GM19468 (cell line): ENCODE results near the gene CACNA2D2.

ENCODE experiments used
- ATAC-seq: cut with Tn5 transposase; IDR thresholded peaks from one replicate; pipeline ENCODE4 v1.9.1; 2021; ENCODE audit warnings: mild to moderate bottlenecking, moderate library complexity, moderate number of reproducible peaks; ENCODE audit not compliant: unreplicated experiment; ENCODE audit errors: extremely low read depth

Gene CACNA2D2

GRCh38 chr3:50408443-50408944 lies 94.9 kb downstream of the CACNA2D2 start:
- ATAC-seq: no peak

DNA sequence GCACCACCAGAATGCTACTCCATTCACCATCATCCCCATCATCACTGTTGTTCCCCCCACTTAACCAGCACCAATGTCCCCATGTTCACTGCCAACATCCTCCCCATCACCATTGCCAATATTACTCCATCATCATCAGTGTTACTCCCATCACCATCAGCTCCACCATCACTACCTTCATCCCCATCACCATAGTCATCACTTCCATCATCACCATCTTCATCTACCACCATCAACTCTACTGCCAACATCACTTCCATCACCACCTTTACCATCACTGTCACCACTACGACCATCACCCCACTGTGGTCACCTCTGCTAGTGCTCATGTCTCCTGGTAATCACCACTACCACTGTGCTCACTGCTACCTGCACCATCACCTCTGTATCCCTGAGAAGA lies 96.9 kb downstream of the CACNA2D2 start:
- no peak for ATAC-seq

DNA sequence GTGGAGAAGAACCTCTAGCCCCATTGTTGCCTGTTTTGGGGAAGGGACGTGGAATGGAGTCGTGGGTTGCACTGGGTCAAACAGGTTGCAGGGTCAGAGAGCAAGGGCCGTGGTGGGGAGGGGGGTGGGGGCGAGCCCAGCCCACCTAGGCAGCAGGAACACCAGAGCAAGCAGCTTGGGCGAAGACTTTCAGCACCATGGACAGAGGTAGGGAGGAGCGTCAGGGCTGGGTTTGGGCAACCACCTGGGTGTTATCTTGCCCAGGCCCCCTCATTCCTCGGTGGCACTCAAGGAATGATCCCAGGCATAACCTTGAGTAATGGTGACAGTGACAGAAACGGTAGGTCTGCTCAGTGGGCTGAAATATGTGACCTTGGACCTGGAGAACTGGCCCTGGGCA lies 98.2 kb downstream of the CACNA2D2 start:
- ATAC-seq: no peak

DNA sequence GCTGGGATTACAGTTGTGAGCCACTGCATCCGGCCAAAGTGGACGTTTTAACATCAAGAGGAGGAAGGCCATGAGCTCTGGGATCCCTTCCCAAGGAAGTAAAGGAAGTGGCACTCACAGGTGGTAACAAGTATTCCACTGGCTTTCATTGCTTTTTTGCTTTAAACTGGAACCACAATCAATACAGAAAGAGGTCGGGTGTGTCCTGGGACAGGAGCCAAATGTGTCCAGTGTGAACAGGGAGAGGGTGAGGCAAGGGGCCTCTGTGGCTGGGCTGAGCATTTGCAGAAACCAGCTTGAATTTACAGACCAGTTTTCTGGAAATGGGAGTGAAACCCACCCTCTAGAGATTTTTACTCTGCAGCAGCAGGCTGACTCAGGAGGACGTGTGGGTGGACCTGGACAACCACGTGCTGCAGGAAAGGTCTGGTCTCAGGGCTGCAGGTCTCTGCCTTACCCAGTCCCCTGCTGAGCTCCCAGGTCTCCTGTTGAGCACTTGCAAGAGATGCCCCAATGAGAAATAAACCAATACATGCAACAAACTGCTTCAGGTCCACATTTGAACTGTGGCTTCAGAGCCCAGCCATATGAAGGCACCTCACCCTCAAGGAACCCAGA lies 101.3 kb downstream of the CACNA2D2 start:
- no peak for ATAC-seq

- no peak for ATAC-seq
Observed at GRCh38 chr3:50396502-50396901, 106.9 kb downstream of the CACNA2D2 start.

- ATAC-seq: no peak
Observed at GRCh38 chr3:50395070-50395860, 108.2 kb downstream of the CACNA2D2 start.

GRCh38 chr3:50393061-50393460 lies 110.4 kb downstream of the CACNA2D2 start:
- ATAC-seq: no peak

- ATAC-seq: no peak
Observed at GRCh38 chr3:50392101-50392715, 111.2 kb downstream of the CACNA2D2 start.

DNA sequence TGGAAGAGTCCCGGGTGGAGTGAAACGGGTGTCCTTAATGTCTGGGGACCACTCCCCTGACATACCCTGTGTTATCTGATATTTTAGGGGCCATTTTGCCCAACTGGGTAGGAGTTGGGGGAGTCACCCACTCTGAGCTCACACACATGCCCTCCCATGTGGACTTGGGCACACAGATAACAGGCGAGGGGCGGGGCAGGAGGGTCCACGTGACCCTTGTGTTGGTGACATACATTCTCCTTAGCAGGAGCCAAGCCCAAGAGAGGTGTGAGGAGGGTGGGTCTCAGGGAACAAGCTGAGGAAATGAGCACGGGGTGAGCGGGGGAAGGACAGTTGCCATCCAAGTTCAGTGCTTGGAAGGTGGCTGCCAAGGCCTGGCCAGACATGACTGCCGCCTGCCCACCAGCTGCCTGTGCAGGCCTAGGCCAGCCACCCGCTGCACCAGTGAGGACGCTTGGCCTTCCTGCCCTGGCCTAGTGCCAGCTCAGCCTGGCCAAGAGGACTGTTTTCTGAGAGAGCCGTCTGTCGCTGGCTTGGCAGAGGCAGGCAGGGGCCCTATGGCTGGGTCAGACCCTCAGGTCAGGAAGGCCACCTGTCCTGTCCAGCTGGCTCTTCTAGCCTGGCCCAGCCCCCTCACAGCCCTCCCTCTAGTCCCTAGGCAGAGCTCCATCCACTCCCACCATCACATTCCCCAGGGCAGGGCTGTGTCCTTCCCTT lies 112.8 kb downstream of the CACNA2D2 start:
- ATAC-seq: no peak

GRCh38 chr3:50389414-50389767 lies 114.0 kb downstream of the CACNA2D2 start:
- no peak for ATAC-seq

DNA sequence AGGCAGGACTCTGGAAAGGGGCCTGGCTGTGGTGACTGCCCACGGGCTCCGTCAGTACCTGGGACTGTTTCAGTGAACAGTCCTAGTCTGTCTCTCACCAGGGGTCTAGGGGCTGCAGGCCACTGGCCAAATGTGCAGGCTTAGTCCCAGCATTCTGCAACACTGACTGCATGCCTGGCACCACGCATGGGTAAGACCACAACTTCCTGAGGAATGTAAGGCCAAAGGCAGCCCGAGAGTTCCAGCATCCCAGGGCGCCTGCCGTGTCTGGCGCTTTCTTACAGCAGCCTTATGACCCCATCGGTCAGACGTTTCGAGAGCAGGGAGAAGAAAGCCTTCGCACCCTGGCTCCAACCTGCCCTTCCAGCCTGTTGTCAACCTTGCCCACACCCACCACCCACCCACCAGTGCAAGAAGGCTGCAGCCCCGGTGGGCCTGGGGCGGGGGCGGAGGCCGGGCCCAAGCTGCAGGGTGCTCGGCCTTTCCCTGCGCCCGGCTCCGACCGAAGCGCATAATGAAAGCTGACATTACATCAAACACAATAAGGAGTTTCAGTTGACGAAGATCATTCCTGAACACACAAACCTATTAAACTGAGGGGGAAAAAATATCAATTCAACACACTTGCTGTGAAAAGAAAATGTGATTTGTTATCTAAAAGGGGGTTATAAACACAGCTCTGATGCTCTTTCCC lies 114.6 kb downstream of the CACNA2D2 start:
- no peak for ATAC-seq

DNA sequence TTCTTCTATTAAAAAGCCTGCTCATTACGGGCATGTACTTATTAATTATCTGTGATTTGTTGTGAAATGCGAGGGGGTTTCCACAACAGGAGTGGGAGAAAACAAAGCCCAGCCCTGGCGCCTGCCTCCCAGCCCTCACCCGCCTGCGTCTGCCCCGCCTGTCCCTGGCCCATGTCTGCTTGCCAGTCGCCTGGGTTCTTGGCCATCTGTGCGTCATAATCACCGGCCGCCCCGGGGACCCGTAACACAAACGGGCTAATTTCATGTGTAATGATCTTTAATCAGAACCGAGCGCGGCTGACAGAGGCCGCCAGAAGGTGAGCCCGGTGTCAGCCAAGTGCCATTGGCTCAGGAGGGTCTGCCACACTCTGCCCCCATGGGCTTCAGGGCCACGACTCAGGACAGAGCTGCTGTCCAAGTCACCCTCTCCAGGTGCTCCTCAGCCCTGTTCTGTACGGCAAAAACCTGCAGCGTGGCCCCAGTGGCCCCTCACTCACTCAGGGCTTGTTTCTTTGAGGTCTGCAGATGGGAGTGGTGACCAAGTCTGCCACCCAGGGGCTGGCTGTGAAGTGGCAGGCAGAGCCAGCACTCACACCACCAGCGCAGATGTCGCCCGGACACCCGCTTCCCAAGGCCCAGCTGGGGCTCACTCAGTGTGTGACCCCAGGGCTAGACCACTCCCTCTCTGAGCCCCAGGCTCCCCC lies 115.3 kb downstream of the CACNA2D2 start:
- no peak for ATAC-seq

DNA sequence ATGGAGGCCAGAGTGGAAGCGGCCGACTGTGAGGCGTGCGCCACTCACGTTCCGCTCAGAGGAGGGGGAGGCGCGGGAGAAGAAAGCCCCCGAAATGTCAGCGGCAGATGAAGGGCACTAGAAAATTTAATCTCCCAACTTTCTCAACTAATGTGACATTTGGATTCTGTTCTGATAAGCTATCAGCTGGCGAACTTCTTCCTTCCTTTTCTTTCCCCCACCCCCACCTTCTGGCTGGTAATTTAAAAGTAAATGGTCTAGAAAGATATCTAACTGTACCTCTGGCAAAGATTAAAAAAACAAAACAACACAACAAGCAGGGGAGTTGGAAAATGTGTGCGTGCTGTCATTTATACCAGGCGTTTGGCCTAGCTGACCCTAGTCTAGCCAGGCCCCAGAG lies 117.7 kb downstream of the CACNA2D2 start:
- ATAC-seq: no peak

- no peak for ATAC-seq
Observed at GRCh38 chr3:50383750-50384149, 119.7 kb downstream of the CACNA2D2 start.

DNA sequence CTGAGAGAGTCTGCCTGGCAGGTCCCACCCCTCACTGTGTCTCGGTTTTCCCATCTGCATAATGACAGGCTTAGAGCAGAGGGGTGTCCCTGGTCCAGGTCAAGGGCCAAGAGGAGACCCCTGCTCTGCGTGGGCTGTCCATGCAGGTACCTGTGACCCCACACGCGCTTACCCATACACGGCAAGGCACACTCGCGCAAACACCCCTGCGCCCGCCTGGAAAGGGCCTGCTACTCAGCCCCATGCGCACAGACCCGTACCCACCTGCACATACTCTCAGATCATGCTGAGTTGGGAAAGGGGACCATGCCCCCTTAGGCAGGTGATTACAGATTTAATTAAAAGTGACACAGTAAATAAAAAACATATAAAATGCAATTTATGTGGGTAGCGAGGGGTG lies 120.7 kb downstream of the CACNA2D2 start:
- no peak for ATAC-seq

GRCh38 chr3:50381383-50381782 lies 122.1 kb downstream of the CACNA2D2 start:
- no peak for ATAC-seq

DNA sequence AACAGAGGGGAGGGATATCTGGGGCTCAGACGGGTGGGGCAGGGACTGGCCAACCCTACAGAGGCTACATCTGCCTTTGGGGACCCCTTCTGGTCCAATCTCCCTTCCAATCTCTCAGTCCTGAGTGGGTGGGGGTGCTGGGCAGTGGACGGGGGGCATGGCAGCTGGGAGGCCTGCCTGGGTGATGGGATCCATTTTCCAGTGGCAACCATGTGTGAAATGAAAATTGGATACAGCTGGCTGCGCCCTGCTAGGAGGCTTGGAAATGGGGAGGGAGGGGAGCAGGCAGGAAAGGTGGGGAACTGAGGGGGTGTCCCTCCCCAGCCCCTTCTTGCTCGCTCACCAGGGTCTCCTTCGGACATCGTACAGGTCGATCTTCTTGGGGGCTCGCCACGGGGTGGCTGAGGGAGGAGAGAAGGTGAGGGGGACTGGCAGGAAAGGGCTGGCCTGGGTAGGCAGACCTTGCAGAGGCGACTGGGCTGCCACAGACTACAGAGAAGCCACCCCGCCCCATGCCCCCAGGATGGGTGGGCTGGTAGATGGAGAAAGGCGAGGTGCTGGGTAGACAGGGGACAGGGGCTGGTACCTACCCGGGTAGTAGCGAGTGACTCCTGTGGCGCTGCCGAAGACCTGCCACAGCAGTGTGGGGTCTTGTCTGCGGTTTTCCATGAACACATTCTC lies 122.9 kb downstream of the CACNA2D2 start:
- ATAC-seq: no peak

DNA sequence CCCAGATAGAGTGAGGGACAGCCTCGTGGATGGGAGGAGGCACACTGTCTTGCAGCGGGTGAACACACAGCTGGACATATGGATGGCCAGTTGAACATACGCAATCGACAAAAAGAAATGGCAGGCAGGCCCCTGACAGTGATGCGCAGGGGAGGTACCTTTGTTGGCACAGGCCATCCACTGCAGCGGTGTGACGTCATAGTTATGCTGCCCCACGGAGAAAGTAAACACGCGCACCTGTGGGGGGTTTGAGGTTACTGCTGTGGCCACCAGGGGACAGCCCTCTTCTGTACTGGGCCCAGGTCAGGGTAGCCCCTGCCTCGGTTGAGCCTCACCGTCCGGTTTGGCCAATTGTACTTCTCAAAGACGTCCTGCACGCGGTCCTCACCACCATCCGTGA lies 124.7 kb downstream of the CACNA2D2 start:
- ATAC-seq: no peak

DNA sequence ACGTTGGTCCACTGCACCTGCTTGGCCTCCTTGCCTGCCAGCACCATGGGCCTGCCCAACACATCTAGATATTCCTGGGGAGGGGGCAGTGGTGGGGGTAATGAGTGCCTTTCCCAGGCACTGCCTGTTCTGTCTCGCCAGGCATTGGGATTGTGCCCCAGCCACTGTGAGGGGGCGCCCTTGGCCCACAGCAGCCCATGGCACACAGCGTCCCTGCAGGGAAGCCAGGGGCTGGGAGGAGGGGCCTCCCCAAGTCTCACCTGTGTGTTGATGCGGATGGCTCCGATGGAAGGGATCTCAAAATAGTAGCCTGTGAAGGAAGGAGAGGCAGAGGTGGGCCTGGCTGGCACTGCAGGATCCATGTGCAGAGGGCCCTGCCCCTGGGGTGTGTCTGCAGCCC lies 125.4 kb downstream of the CACNA2D2 start:
- ATAC-seq: no peak
